Adipocyte (in vitro differentiated cells): ENCODE data around the gene ACSF3.

ENCODE experiments used
- DNase-seq: peaks from one replicate; pipeline ENCODE4 v3.0.0-alpha.2; 2015; ENCODE audit warnings: low read depth
- H3K27me3 ChIP-seq: replicated peaks from 2 replicates; pipeline ENCODE4 v1.7.0; 2013; ENCODE audit warnings: mild to moderate bottlenecking, low read length, moderate library complexity; ENCODE audit not compliant: control insufficient read depth, insufficient read depth
- H3K36me3 ChIP-seq: 2 replicates; pipeline ENCODE4 v1.7.0; 2013; ENCODE audit warnings: low read length, mild to moderate bottlenecking, moderate library complexity; ENCODE audit not compliant: control insufficient read depth, insufficient read depth, severe bottlenecking
- H3K4me1 ChIP-seq: 2 replicates; pipeline ENCODE4 v1.7.0; 2013; ENCODE audit warnings: mild to moderate bottlenecking, low read length, moderate library complexity; ENCODE audit not compliant: control insufficient read depth, insufficient read depth
- H3K4me3 ChIP-seq: 2 replicates; pipeline ENCODE4 v1.7.0; 2013; ENCODE audit warnings: mild to moderate bottlenecking, low read length, moderate library complexity
- H3K9ac ChIP-seq: 2 replicates; pipeline ENCODE4 v1.7.0; 2013; ENCODE audit warnings: mild to moderate bottlenecking, low read length, moderate library complexity
- H3K9me3 ChIP-seq: 2 replicates; pipeline ENCODE4 v1.7.0; 2013; ENCODE audit warnings: mild to moderate bottlenecking, low read length, moderate library complexity; ENCODE audit not compliant: control insufficient read depth

ACSF3 gene

GRCh38 chr16:89139907-89140361, 46.3 kb downstream of the ACSF3 start:
- H3K4me1 ChIP-seq, result no peaks in the 10 kb centered on the region
- no peaks in the 10 kb centered on the region for H3K9me3 ChIP-seq
- H3K9ac ChIP-seq, result no peak overlapping the region
- H3K4me3 ChIP-seq, result no peak overlapping the region
- peaks cover 29% of the 10 kb centered on the region for H3K36me3 ChIP-seq
- H3K27me3 ChIP-seq, result no peaks in the 10 kb centered on the region
- no peak for DNase-seq

GRCh38 chr16:89140401-89140800, 46.7 kb downstream of the ACSF3 start:
- Histone ChIP-seq H3K9ac (no peak overlapping the region), H3K36me3 (peaks cover 29% of the 10 kb centered on the region), H3K4me3 (no peak overlapping the region), H3K9me3 (no peaks in the 10 kb centered on the region), H3K4me1 (no peaks in the 10 kb centered on the region), H3K27me3 (no peaks in the 10 kb centered on the region)
- no peak for DNase-seq

- peaks cover 34% of the 10 kb centered on the region for H3K36me3 ChIP-seq
- no peaks in the 10 kb centered on the region for H3K4me1 ChIP-seq
- no peak overlapping the region for H3K4me3 ChIP-seq
- no peaks in the 10 kb centered on the region for H3K9me3 ChIP-seq
- no peak for DNase-seq
- H3K9ac ChIP-seq, result no peak overlapping the region
- H3K27me3 ChIP-seq, result no peaks in the 10 kb centered on the region
Observed at GRCh38 chr16:89140981-89141883, 47.6 kb downstream of the ACSF3 start.

- H3K4me3 ChIP-seq, result no peak overlapping the region
- H3K36me3 ChIP-seq, result peaks cover 33% of the 10 kb centered on the region
- no peaks in the 10 kb centered on the region for H3K9me3 ChIP-seq
- H3K27me3 ChIP-seq, result no peaks in the 10 kb centered on the region
- H3K9ac ChIP-seq, result no peak overlapping the region
- no peak for DNase-seq
- no peaks in the 10 kb centered on the region for H3K4me1 ChIP-seq
Observed at GRCh38 chr16:89141884-89142267, 48.2 kb downstream of the ACSF3 start.

DNA sequence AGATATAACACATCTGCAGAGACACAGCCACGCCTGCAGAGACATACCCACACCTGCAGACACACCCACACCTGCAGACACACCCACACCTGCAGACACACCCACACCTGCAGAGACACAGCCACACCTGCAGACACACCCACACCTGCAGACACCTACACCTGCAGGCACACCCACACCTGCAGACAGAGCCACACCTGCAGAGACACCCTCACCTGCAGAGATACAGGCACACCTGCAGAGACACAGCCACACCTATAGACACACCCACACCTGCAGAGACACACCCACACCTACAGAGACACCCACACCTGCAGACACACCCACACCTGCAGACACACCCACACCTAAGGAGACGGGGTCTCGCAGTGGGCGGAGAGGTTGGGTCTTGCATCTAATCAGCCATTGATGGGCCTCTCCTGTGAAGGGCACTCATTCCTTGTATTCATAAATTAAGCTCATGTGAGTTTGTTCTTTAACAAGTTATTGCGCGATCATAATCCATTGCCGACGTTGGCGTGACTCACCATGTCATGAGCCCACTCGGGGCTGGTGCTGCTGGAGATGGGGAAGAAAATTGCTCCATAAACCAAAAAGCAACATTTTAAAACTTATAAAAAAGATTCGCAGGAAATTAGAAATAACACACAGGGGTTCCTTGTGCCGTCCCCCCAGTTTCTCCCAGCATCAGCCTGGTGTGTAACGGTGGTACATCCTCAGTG, 49.0 kb downstream of the ACSF3 start:
- no peak overlapping the region for H3K4me3 ChIP-seq
- H3K4me1 ChIP-seq, result no peaks in the 10 kb centered on the region
- no peaks in the 10 kb centered on the region for H3K27me3 ChIP-seq
- H3K36me3 ChIP-seq, result peaks cover 32% of the 10 kb centered on the region
- no peaks in the 10 kb centered on the region for H3K9me3 ChIP-seq
- DNase-seq, result no peak
- no peak overlapping the region for H3K9ac ChIP-seq

DNA sequence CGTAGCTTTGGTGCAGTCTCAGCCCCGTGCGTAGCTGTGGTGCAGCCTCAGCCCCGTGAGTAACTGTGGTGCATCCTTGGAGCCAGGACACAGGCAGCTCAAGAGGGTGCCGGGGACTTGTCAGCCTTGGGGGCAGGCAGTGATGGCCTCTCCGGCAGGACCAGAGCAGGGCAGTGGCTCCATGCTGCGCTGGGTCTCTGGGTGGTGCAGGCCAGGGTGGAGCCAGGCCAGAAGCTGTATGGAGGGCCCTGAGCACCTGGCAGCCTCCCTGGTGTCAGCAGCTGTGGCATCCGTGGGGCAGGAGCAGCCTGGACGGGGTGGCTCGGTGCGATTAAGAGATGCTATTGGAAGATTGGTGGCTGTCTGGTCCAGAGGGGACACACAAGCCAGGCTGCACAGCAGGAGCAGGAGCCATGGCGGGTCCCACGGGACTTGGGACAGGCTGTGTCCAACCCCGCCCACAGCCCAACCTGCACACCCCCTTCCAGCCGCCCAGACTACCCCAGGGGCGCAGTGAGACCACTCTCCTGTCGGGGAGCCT, 49.6 kb downstream of the ACSF3 start:
- no peaks in the 10 kb centered on the region for H3K9me3 ChIP-seq
- H3K36me3 ChIP-seq, result peaks cover 32% of the 10 kb centered on the region
- DNase-seq, result no peak
- H3K4me3 ChIP-seq, result no peak overlapping the region
- no peak overlapping the region for H3K9ac ChIP-seq
- H3K27me3 ChIP-seq, result no peaks in the 10 kb centered on the region
- H3K4me1 ChIP-seq, result no peaks in the 10 kb centered on the region

DNA sequence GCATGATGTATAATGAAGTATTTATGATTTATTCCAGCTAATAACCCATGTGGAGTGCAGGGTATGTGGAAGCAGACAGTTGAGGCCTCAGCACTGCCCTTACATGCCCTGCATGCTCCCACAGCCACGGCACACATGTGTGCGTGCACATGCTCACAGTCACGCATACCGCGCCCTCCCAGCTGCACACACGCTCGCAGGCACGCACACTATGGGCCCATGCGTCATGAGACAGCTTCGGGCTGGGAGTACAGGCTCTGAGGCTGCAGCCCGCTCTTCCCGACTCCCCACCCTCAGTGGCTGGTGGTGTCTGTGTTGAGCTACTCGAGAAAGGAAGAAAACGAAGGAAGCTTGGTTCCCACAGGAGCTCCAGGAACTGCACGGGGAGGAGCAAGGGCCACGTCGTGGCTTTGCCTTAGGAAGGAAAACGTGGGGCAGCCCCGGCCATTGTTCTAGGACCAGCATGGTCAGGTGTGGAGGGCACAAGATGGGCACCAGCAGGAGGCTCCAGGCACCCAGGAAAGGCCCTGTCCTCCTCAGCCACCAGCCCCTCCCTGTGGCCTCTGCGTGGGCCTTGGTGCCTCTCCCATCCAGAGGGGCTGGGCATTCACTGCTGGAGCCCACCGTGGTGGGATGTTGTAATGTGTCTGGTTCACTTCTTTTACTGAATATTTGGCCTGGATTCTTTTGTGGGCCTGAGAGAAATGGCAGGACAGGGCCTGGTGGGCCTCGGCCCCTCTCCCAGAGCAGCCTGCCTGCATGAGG, 50.4 kb downstream of the ACSF3 start:
- Histone ChIP-seq H3K9ac (no peak overlapping the region), H3K27me3 (no peaks in the 10 kb centered on the region), H3K36me3 (peaks cover 32% of the 10 kb centered on the region), H3K9me3 (no peaks in the 10 kb centered on the region), H3K4me1 (no peaks in the 10 kb centered on the region), H3K4me3 (no peak overlapping the region)
- DNase-seq, result no peak

GRCh38 chr16:89144681-89145080, 51.0 kb downstream of the ACSF3 start:
- H3K9me3 ChIP-seq, result no peaks in the 10 kb centered on the region
- no peak overlapping the region for H3K9ac ChIP-seq
- no peak for DNase-seq
- H3K4me3 ChIP-seq, result no peak overlapping the region
- H3K36me3 ChIP-seq, result peaks cover 32% of the 10 kb centered on the region
- no peaks in the 10 kb centered on the region for H3K4me1 ChIP-seq
- H3K27me3 ChIP-seq, result no peaks in the 10 kb centered on the region

DNA sequence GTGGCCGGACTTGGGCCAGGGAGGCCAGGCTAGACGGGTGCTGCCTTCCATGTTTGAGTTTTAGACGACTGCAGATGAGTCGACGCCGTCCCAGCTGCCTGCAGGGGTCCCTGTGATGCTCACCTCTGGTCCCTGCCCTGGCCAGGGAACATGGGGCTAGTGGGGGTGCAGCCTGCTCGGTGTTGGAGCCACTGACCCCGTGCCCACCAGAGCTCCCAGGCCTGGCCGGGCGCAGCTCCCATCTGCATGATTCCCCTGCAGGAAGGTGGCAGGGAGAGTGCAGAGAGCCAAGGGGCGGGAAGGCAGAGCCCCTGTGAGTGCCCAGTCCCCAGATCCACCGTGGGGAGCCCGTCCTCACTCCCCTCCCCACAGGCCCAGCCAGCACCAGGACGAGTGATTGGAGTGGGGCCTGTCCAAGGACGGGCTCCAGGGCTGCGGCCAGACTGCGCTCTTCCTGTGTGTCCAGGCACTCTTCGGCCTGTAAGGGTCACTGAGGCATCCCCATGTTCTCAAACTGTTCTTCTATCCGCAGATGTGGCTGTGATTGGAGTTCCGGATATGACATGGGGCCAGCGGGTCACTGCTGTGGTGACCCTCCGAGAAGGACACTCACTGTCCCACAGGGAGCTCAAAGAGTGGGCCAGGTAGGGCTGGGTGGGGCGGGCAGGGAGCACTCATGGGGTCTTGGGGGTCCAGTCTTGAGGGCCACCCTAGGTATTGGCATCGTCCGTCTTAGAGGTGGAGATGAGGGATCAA, 51.9 kb downstream of the ACSF3 start:
- DNase-seq, result no peak
- Histone ChIP-seq H3K4me3 (no peak overlapping the region), H3K4me1 (no peaks in the 10 kb centered on the region), H3K9ac (no peak overlapping the region), H3K27me3 (no peaks in the 10 kb centered on the region), H3K36me3 (peaks cover 33% of the 10 kb centered on the region), H3K9me3 (no peaks in the 10 kb centered on the region)

- H3K9me3 ChIP-seq, result no peaks in the 10 kb centered on the region
- peaks cover 34% of the 10 kb centered on the region for H3K36me3 ChIP-seq
- H3K4me3 ChIP-seq, result no peak overlapping the region
- no peak overlapping the region for H3K9ac ChIP-seq
- no peaks in the 10 kb centered on the region for H3K27me3 ChIP-seq
- H3K4me1 ChIP-seq, result no peaks in the 10 kb centered on the region
- no peak for DNase-seq
Observed at GRCh38 chr16:89146211-89147005, 52.8 kb downstream of the ACSF3 start.
